Activated CD8-positive, alpha-beta T cell treated with anti-CD3 and anti-CD28 coated beads for 36 hours (primary cell): Measurements from ENCODE around the gene GAB1. TPM values are rescaled to one million over a fixed set of nuclear protein-coding genes. Genes with fewer than 3 reads are reported as not detected.

Experiments
- ATAC-seq: fragments of 200-7000 bp; cut with Tn5 transposase; one replicate; pipeline ENCODE4 v1.10.0; 2021; ENCODE audit warnings: mild to moderate bottlenecking, moderate library complexity
- CTCF ChIA-PET: fragments of 350-600 bp; sonication (Branson Sonifier 250); formaldehyde crosslinking; loops from one replicate; lab custom pipeline; 2021; ENCODE audit warnings: antibody characterized with exemption; lab: Charles Lee
- POLR2A ChIA-PET: fragments of 350-600 bp; sonication (Branson Sonifier 250); formaldehyde crosslinking; loops from one replicate; lab custom pipeline; 2021; ENCODE audit warnings: antibody characterized with exemption; lab: Charles Lee
- DNase-seq: peaks from one replicate; pipeline ENCODE4 v3.0.0-alpha.2; 2020
- H3K27ac Mint-ChIP-seq: one replicate; pipeline ENCODE4 v1.8.0; 2021; ENCODE audit warnings: mild to moderate bottlenecking, mixed read lengths
- H3K27me3 Mint-ChIP-seq: one replicate; pipeline ENCODE4 v1.8.0; 2021; ENCODE audit warnings: mixed read lengths
- H3K36me3 Mint-ChIP-seq: one replicate; pipeline ENCODE4 v1.8.0; 2021; ENCODE audit warnings: low read depth, mixed read lengths
- H3K4me1 Mint-ChIP-seq: one replicate; pipeline ENCODE4 v1.8.0; 2021; ENCODE audit warnings: low read depth, mixed read lengths
- H3K4me3 Mint-ChIP-seq: one replicate; pipeline ENCODE4 v1.8.0; 2021; ENCODE audit warnings: mild to moderate bottlenecking, moderate library complexity, mixed read lengths
- H3K9me3 Mint-ChIP-seq: one replicate; pipeline ENCODE4 v1.8.0; 2021; ENCODE audit warnings: mixed read lengths
- intact Hi-C: fragments of 100-400 bp; cut with micrococcal nuclease; formaldehyde crosslinking; loops from one replicate; pipeline ENCODE4 v1.10.0; 2022
- total RNA-seq, 2 experiments: library from RNA; stranded (reverse); gene quantifications; one replicate each; pipeline ENCODE4 v1.2.3, GENCODE V29; 2021
- TF ChIP-seq, protein P1 (sequence below): fragments of 200-600 bp; IDR thresholded peaks from one replicate; pipeline ENCODE4 v1.8.0; 2022; ENCODE audit warnings: antibody characterized with exemption, mild to moderate bottlenecking

GAB1 gene
- total RNA-seq, 2 experiments from 2014 or later, result 0.20 to 0.34 TPM

GRCh38 chr4:143329985-143330384 is 6.7 kb upstream of the GAB1 start:
- CTCF ChIA-PET, result interaction anchor here (1.1 kb wide), 1 partner anchor 12 kb away, joined by 3 read pairs; no protein-coding TSS in a partner anchor
- H3K4me3 Mint-ChIP-seq, result no peak overlapping the region
- ATAC-seq, result no peak
- H3K27me3 Mint-ChIP-seq, result peaks cover 8% of the 10 kb centered on the region
- POLR2A ChIA-PET, result no interaction called here
- intact Hi-C loops, result no loop called here
- no peak overlapping the region for H3K27ac Mint-ChIP-seq
- DNase-seq, result no peak
- no peaks in the 10 kb centered on the region for H3K9me3 Mint-ChIP-seq
- TF ChIP-seq, protein P1, sequence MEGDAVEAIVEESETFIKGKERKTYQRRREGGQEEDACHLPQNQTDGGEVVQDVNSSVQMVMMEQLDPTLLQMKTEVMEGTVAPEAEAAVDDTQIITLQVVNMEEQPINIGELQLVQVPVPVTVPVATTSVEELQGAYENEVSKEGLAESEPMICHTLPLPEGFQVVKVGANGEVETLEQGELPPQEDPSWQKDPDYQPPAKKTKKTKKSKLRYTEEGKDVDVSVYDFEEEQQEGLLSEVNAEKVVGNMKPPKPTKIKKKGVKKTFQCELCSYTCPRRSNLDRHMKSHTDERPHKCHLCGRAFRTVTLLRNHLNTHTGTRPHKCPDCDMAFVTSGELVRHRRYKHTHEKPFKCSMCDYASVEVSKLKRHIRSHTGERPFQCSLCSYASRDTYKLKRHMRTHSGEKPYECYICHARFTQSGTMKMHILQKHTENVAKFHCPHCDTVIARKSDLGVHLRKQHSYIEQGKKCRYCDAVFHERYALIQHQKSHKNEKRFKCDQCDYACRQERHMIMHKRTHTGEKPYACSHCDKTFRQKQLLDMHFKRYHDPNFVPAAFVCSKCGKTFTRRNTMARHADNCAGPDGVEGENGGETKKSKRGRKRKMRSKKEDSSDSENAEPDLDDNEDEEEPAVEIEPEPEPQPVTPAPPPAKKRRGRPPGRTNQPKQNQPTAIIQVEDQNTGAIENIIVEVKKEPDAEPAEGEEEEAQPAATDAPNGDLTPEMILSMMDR, result no peak
- H3K4me1 Mint-ChIP-seq, result no peaks in the 10 kb centered on the region
- H3K36me3 Mint-ChIP-seq, result no peaks in the 10 kb centered on the region

DNA sequence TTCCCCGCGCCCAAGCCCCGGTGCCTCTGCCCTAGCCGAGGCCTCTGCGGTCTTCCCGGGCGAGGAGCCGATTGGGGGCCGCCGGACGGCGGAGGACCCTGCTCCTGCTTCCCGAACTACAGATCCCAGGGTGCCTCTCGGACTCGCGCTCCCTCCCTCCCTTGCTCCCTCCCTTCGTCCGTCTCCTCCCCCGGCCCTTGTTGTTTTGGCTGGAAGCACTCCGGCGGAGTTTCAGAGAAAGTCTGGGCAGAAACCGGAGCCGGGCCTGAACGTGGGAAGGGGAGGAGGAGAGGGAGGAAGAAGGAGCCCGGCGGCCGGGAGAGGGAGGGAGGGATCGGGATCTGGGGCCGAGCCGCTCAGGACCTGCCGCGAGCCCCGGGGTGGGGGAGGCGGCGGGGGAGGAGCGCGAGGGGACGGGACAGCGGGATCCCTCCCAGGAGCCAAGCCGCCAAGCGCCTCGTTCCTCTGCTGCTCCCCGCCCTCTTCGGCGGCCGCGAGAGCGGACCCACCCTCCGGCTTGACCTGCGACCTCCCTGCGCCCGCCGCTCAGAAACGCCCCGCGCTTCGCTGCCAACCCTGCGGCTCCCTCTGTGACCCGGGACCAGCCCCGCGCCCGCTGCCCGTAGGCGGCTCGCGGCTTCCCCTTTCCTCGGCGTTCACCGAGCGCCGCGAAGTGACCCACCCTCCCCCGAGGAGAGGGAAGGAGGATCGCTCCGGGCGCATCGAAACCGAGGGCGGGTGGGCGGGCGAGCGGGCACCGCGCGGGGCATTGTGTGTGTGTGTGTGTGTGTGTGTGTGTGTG is 496 bp upstream of the GAB1 start:
- peak; percentile 51 for ATAC-seq
- DNase-seq, result peak; percentile 30
- H3K27ac Mint-ChIP-seq, result no peak overlapping the region
- H3K9me3 Mint-ChIP-seq, result no peaks in the 10 kb centered on the region
- peaks cover 45% of the 10 kb centered on the region for H3K27me3 Mint-ChIP-seq
- ChIA-PET CTCF (interaction anchor here (0.8 kb wide), 1 partner anchor 14 kb away, joined by 3 read pairs; no protein-coding TSS in a partner anchor), POLR2A (no interaction called here)
- peak overlapping the region; percentile 76 for H3K4me3 Mint-ChIP-seq
- TF ChIP-seq, protein P1, result no peak
- intact Hi-C loops, result no loop called here
- H3K36me3 Mint-ChIP-seq, result no peaks in the 10 kb centered on the region
- peaks cover 3% of the 10 kb centered on the region for H3K4me1 Mint-ChIP-seq

DNA sequence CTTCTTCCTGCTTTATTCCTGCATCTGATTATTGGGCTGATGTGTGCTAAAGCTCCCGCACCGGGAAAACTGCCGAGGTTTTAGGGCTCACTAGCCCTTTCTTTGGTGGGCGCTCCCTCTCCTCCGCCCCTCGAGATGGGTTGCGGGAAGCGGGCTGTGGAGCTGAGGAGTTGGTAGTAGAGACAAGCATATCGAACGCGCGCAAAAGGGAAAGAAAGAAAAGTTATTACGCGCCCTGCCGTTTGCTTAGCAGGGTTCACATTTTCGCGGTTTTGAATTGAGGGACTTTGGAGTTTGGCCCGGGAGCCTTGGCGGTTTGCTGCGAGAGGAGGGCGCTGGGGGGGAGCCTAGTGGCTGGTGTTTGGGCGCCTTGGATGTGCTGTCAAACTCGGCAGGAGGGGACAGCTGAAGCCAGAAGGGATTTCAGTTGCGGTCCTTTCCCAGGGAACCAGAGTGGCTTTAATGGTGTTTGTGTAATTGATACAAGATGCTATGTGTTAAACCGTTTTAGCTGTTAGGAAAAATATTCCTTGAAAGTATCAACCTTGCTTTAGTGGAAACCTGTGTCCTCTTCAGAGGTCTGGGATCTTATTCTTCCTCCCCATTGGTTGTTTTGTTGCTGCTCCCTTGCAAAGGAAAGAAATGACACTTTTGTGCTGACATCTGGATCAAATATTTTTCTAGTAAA is 1.1 kb downstream of the GAB1 start:
- Mint-ChIP-seq H3K27ac (no peak overlapping the region), H3K4me3 (peak overlapping the region; percentile 76), H3K4me1 (peaks cover 3% of the 10 kb centered on the region), H3K9me3 (no peaks in the 10 kb centered on the region), H3K36me3 (no peaks in the 10 kb centered on the region), H3K27me3 (peaks cover 46% of the 10 kb centered on the region)
- POLR2A ChIA-PET, result no interaction called here
- ATAC-seq (no peak), DNase-seq (peak; percentile 13)
- CTCF ChIA-PET, result interaction anchor here (0.8 to 1.1 kb wide), 2 partner anchors 10 to 28 kb away, joined by 3 read pairs; no protein-coding TSS in a partner anchor
- TF ChIP-seq, protein P1, result no peak
- intact Hi-C loops, result no loop called here

GRCh38 chr4:143338313-143338712 is 1.6 kb downstream of the GAB1 start:
- ChIA-PET CTCF (no interaction called here), POLR2A (no interaction called here)
- intact Hi-C loops, result no loop called here
- no peak overlapping the region for H3K4me3 Mint-ChIP-seq
- H3K36me3 Mint-ChIP-seq, result no peaks in the 10 kb centered on the region
- TF ChIP-seq, protein P1, result no peak
- no peak overlapping the region for H3K27ac Mint-ChIP-seq
- no peak for ATAC-seq
- no peaks in the 10 kb centered on the region for H3K9me3 Mint-ChIP-seq
- H3K27me3 Mint-ChIP-seq, result peaks cover 46% of the 10 kb centered on the region
- H3K4me1 Mint-ChIP-seq, result peaks cover 3% of the 10 kb centered on the region
- DNase-seq, result no peak

- no peak overlapping the region for H3K4me3 Mint-ChIP-seq
- TF ChIP-seq, protein P1, result no peak
- peaks cover 3% of the 10 kb centered on the region for H3K4me1 Mint-ChIP-seq
- POLR2A ChIA-PET, result no interaction called here
- CTCF ChIA-PET, result no interaction called here
- ATAC-seq (no peak), DNase-seq (no peak)
- H3K27me3 Mint-ChIP-seq, result peaks cover 47% of the 10 kb centered on the region
- no peaks in the 10 kb centered on the region for H3K36me3 Mint-ChIP-seq
- intact Hi-C loops, result no loop called here
- no peak overlapping the region for H3K27ac Mint-ChIP-seq
- no peaks in the 10 kb centered on the region for H3K9me3 Mint-ChIP-seq
Measured at GRCh38 chr4:143339497-143339896, 2.8 kb downstream of the GAB1 start.
